DOHH2 (cell line): ENCODE results near the gene PDE10A.

Experiments used
- H3F3A ChIP-seq: fragments of 200-600 bp; sonication (generic), shearing (Covaris generic); 2 replicates; pipeline ENCODE4 v1.6.0; 2016; ENCODE audit warnings: antibody characterized with exemption, mild to moderate bottlenecking; ENCODE audit not compliant: control insufficient read depth, insufficient read depth
- H3K27ac ChIP-seq: fragments of 200-600 bp; sonication (generic); 2 replicates; pipeline ENCODE4 v1.5.1; 2014; ENCODE audit warnings: low read depth, mild to moderate bottlenecking, low read length, moderate library complexity
- H3K27me3 ChIP-seq: fragments of 200-600 bp; sonication (generic); 2 replicates; pipeline ENCODE4 v1.6.1; 2014; ENCODE audit warnings: mild to moderate bottlenecking, low read length, mixed read lengths; ENCODE audit not compliant: control insufficient read depth
- H3K36me3 ChIP-seq: fragments of 200-600 bp; sonication (generic); 2 replicates; pipeline ENCODE4 v1.6.1; 2014; ENCODE audit warnings: mild to moderate bottlenecking, low read length, moderate library complexity, mixed read lengths; ENCODE audit not compliant: control insufficient read depth
- H3K4me1 ChIP-seq: fragments of 200-600 bp; sonication (generic); 2 replicates; pipeline ENCODE4 v1.6.1; 2014; ENCODE audit warnings: mild to moderate bottlenecking, low read length, mixed read lengths; ENCODE audit not compliant: control insufficient read depth
- H3K4me2 ChIP-seq: fragments of 200-600 bp; sonication (generic); 2 replicates; pipeline ENCODE4 v1.6.0; 2014; ENCODE audit warnings: mild to moderate bottlenecking, low read length, moderate library complexity
- H3K4me3 ChIP-seq: fragments of 200-600 bp; sonication (generic); 2 replicates; pipeline ENCODE4 v1.5.1; 2014; ENCODE audit warnings: mild to moderate bottlenecking, low read length, mixed read lengths
- H3K79me2 ChIP-seq: fragments of 200-600 bp; sonication (generic); 2 replicates; pipeline ENCODE4 v1.6.1; 2014; ENCODE audit warnings: mild to moderate bottlenecking, low read length, mixed read lengths; ENCODE audit not compliant: control insufficient read depth
- H3K9me2 ChIP-seq: fragments of 200-600 bp; sonication (generic); replicated peaks from 2 replicates; pipeline ENCODE4 v1.6.1; 2014; ENCODE audit warnings: mild to moderate bottlenecking, low read length, mixed read lengths; ENCODE audit not compliant: control insufficient read depth
- H3K9me3 ChIP-seq: fragments of 200-600 bp; sonication (generic); 2 replicates; pipeline ENCODE4 v1.6.1; 2014; ENCODE audit warnings: antibody characterized with exemption, low read length, mixed read lengths; ENCODE audit not compliant: control insufficient read depth, insufficient read depth
- H4K20me1 ChIP-seq: fragments of 200-600 bp; sonication (generic); 2 replicates; pipeline ENCODE4 v1.6.0; 2014; ENCODE audit warnings: low read depth, mild to moderate bottlenecking, antibody characterized with exemption, low read length, moderate library complexity; ENCODE audit not compliant: control insufficient read depth, insufficient read depth
- EZH2phosphoT487 ChIP-seq: fragments of 200-600 bp; sonication (generic); IDR thresholded peaks from 2 replicates; pipeline ENCODE4 v1.6.1; 2017; ENCODE audit warnings: borderline replicate concordance, mild to moderate bottlenecking, antibody characterized with exemption, low read length, moderate library complexity, mixed read lengths
- TF ChIP-seq, protein P1 (sequence below): fragments of 200-600 bp; sonication (generic); IDR thresholded peaks from one replicate; pipeline ENCODE4 v1.5.1; 2014; ENCODE audit warnings: antibody characterized with exemption, mild to moderate bottlenecking, low read depth, low read length; ENCODE audit not compliant: poor library complexity, severe bottlenecking

The PDE10A gene

DNA sequence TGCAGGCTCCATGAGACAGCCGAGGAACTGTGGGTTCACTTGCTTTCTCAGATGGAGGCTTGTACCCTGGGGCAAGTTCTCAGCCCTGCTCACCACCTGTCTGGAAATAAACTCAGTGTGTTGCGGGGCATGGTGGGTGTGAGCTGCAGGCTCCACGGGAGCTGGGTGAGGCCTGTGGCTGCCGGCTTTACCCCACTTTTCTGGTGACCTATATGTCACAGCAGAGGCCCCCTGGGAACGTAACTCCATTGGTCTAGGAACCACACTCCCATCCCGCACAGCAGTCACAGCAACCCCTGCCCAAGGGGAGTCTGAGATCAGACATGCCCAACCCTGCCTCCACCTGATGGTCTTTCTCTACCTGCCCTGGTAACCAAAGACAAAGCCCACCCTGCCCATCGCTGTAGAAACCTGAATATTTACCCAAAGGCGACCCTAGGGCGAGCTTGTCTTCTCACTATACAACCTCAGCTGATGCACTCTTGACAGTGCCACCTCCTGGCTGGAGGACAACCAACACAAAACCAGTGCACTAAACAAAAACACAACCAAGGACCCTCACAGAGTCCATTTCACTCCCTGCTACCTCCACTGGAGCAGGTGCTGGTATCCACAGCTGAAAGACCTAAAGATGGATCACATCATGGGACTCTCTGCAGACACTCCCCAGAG, 174.3 kb downstream of the PDE10A start:
- Histone ChIP-seq H3K27me3 (no peaks in the 10 kb centered on the region), H3K27ac (no peak overlapping the region), H4K20me1 (no peaks in the 10 kb centered on the region), H3K4me1 (no peaks in the 10 kb centered on the region), H3K79me2 (no peaks in the 10 kb centered on the region), H3F3A (no peaks in the 10 kb centered on the region), H3K36me3 (no peaks in the 10 kb centered on the region), H3K9me3 (no peaks in the 10 kb centered on the region), H3K4me2 (no peak overlapping the region), H3K9me2 (no peaks in the 10 kb centered on the region), H3K4me3 (no peak overlapping the region)
- TF ChIP-seq, protein P1, sequence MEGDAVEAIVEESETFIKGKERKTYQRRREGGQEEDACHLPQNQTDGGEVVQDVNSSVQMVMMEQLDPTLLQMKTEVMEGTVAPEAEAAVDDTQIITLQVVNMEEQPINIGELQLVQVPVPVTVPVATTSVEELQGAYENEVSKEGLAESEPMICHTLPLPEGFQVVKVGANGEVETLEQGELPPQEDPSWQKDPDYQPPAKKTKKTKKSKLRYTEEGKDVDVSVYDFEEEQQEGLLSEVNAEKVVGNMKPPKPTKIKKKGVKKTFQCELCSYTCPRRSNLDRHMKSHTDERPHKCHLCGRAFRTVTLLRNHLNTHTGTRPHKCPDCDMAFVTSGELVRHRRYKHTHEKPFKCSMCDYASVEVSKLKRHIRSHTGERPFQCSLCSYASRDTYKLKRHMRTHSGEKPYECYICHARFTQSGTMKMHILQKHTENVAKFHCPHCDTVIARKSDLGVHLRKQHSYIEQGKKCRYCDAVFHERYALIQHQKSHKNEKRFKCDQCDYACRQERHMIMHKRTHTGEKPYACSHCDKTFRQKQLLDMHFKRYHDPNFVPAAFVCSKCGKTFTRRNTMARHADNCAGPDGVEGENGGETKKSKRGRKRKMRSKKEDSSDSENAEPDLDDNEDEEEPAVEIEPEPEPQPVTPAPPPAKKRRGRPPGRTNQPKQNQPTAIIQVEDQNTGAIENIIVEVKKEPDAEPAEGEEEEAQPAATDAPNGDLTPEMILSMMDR, result no peak
- TF ChIP-seq EZH2phosphoT487, result no peak

DNA sequence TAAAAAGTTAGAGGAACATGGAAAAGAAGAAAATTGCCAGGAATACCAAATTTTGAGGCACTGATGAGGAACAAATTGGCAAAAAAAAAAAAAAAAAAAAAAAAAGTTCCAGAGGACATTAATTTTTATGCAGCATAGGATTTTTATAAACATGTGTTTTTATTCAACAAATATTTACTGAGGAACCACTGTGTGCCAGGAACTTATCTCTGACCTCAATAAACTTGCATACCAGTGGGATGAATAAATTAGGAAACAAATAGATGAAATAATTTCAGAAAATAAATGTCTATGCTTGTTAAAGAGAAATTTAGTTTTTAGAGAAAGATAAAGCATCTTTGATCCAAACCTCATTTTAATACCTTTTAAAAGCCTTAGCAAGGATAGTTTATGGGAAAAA, 175.1 kb downstream of the PDE10A start:
- Histone ChIP-seq H3K4me2 (no peak overlapping the region), H3K4me1 (no peaks in the 10 kb centered on the region), H3K36me3 (no peaks in the 10 kb centered on the region), H3K27me3 (no peaks in the 10 kb centered on the region), H3F3A (no peaks in the 10 kb centered on the region), H3K79me2 (no peaks in the 10 kb centered on the region), H4K20me1 (no peaks in the 10 kb centered on the region), H3K9me2 (no peaks in the 10 kb centered on the region), H3K9me3 (no peaks in the 10 kb centered on the region), H3K4me3 (no peak overlapping the region), H3K27ac (no peak overlapping the region)
- TF ChIP-seq EZH2phosphoT487, result no peak
- TF ChIP-seq, protein P1, result no peak

DNA sequence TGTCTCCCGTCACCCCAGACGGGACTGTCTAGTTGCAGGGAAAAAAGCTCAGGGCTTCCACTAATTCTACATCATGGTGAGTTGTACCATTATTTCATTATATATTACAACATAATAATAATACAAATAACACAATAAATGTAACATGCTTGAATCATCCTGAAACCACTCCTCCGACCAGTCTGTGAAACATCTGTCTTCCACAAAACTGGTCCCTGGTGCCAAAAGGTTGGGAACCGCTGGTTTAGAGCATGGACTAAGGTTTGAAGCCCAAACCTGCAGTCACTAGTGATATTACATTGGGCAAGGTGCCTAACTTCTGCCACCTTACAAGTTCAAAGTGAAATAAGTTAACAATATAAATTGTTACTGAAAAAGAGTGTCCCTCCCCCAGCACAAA, 175.7 kb downstream of the PDE10A start:
- no peaks in the 10 kb centered on the region for H3K79me2 ChIP-seq
- H3F3A ChIP-seq, result no peaks in the 10 kb centered on the region
- H3K27ac ChIP-seq, result no peak overlapping the region
- H3K4me2 ChIP-seq, result no peak overlapping the region
- no peaks in the 10 kb centered on the region for H3K36me3 ChIP-seq
- H3K4me3 ChIP-seq, result no peak overlapping the region
- TF ChIP-seq, protein P1, result no peak
- TF ChIP-seq EZH2phosphoT487, result no peak
- H3K4me1 ChIP-seq, result no peaks in the 10 kb centered on the region
- H3K27me3 ChIP-seq, result no peaks in the 10 kb centered on the region
- no peaks in the 10 kb centered on the region for H4K20me1 ChIP-seq
- H3K9me3 ChIP-seq, result no peaks in the 10 kb centered on the region
- H3K9me2 ChIP-seq, result no peaks in the 10 kb centered on the region
